Panc1 (cell line): ENCODE data around the gene PRSS33. TPM values are rescaled to one million over a fixed set of nuclear protein-coding genes. Genes with fewer than 3 reads are reported as not detected.
A peak's percentile ranks its signal among the peaks of the same experiment; 100 is the strongest.

ENCODE experiments used
- ATAC-seq: fragments of 200-7000 bp; cut with Tn5 transposase; 2 replicates; pipeline ENCODE4 v1.9.1; 2020; ENCODE audit warnings: mild to moderate bottlenecking, moderate library complexity
- BruUV-seq: library from RNA; stranded (reverse); fragments of 400-500 nt; replicated peaks from 2 replicates; lab custom pipeline; 2021; lab: Mats Ljungman, UMichigan
- CTCF ChIA-PET: fragments of 300-600 bp; sonication (Branson Sonifier 250); formaldehyde crosslinking; loops from one replicate; lab custom pipeline; 2022; ENCODE audit warnings: antibody characterized with exemption; lab: Charles Lee
- POLR2A ChIA-PET: fragments of 300-600 bp; sonication (Branson Sonifier 250); formaldehyde crosslinking; loops from one replicate; lab custom pipeline; 2022; ENCODE audit warnings: antibody characterized with exemption; lab: Charles Lee
- DNase-seq: peaks from one replicate; pipeline ENCODE4 v3.0.0-alpha.2; 2010; ENCODE audit warnings: low read depth, low spot score
- H3K27ac ChIP-seq: 2 replicates; pipeline ENCODE4 v1.5.1; 2011; ENCODE audit warnings: mild to moderate bottlenecking, low read length, inconsistent platforms
- H3K27me3 ChIP-seq: fragments of 200-500 bp; sonication (Bioruptor generic); 2 replicates; pipeline ENCODE4 v1.6.0; 2014; ENCODE audit warnings: low read length, inconsistent platforms; ENCODE audit not compliant: control insufficient read depth, insufficient read depth
- H3K36me3 ChIP-seq: fragments of 200-500 bp; sonication (Bioruptor generic); 2 replicates; pipeline ENCODE4 v1.5.1; 2014; ENCODE audit warnings: inconsistent platforms, mild to moderate bottlenecking, low read length, moderate library complexity; ENCODE audit not compliant: control insufficient read depth, insufficient read depth
- H3K4me1 ChIP-seq: 2 replicates; pipeline ENCODE4 v1.5.1; 2011; ENCODE audit warnings: inconsistent platforms, mild to moderate bottlenecking, low read length, moderate library complexity; ENCODE audit not compliant: control insufficient read depth, insufficient read depth
- H3K4me3 ChIP-seq, 2 experiments: 2 replicates each; pipeline ENCODE4 v1.5.1; 2011 to 2012; ENCODE audit warnings: low read depth in 2 of 2, low read length in 2 of 2, mild to moderate bottlenecking in 2 of 2, inconsistent platforms in 1 of 2, moderate library complexity in 1 of 2
- H3K9me3 ChIP-seq: fragments of 200-500 bp; sonication (Bioruptor generic); 2 replicates; pipeline ENCODE4 v1.5.1; 2014; ENCODE audit warnings: low read depth, mild to moderate bottlenecking, inconsistent platforms, low read length, moderate library complexity; ENCODE audit not compliant: control insufficient read depth, insufficient read depth
- POLR2AphosphoS5 ChIP-seq: IDR thresholded peaks from 2 replicates; pipeline ENCODE4 v1.6.1; 2012; ENCODE audit warnings: mild to moderate bottlenecking, low read depth, low read length, moderate library complexity
- SIN3A ChIP-seq: IDR thresholded peaks from 2 replicates; pipeline ENCODE4 v1.6.1; 2012; ENCODE audit warnings: low read depth, mild to moderate bottlenecking, low read length, moderate library complexity, borderline replicate concordance; ENCODE audit not compliant: insufficient read depth
- TCF7L2 ChIP-seq: IDR thresholded peaks from 2 replicates; pipeline ENCODE4 v1.6.1; 2011; ENCODE audit warnings: mild to moderate bottlenecking, low read depth, low read length, inconsistent platforms
- in situ Hi-C: cut with HindIII; loops from 2 replicates; pipeline ENCODE4 v1.10.0; 2016; ENCODE audit warnings: low sequenced_read_pairs, low pct_unique_long_range_greater_than_20kb
- intact Hi-C: fragments of 100-400 bp; cut with micrococcal nuclease; formaldehyde crosslinking; loops from one replicate; pipeline ENCODE4 v1.10.0; 2022; ENCODE audit not compliant: unreplicated experiment
- total RNA-seq: library from RNA; stranded (reverse); gene quantifications from one replicate; pipeline ENCODE4 v1.2.1, GENCODE V29; 2021; ENCODE audit not compliant: unreplicated experiment
- TF ChIP-seq, protein P1 (sequence below): fragments of 450-650 bp; IDR thresholded peaks from 2 replicates; pipeline ENCODE4 v1.5.1; 2017; ENCODE audit warnings: mild to moderate bottlenecking
- TF ChIP-seq, protein P2 (sequence below), 2 experiments: IDR thresholded peaks; 2 replicates each; pipeline ENCODE4 v1.6.1; 2011 to 2012; ENCODE audit warnings: low read depth in 2 of 2, control low read depth in 1 of 2, low read length in 1 of 2, mild to moderate bottlenecking in 1 of 2, moderate library complexity in 1 of 2; ENCODE audit not compliant: insufficient read depth in 1 of 2

PRSS33 gene
- total RNA-seq, 1 experiment from 2014 or later = 0.59 TPM

- in situ Hi-C loops (no loop called here), intact Hi-C loops (no loop called here)
- Histone ChIP-seq H3K36me3 (peaks cover 16% of the 10 kb centered on the region), H3K4me1 (peaks cover 70% of the 10 kb centered on the region), H3K4me3 (no peak overlapping the region), H3K27ac (peak overlapping the region; percentile 98), H3K27me3 (no peaks in the 10 kb centered on the region), H3K9me3 (no peaks in the 10 kb centered on the region; the same call in 1 of the 2 replicates)
- TF ChIP-seq POLR2AphosphoS5 (peak; percentile 38; the same call in 1 of the 2 replicates), SIN3A (no peak)
- TF ChIP-seq, protein P1, sequence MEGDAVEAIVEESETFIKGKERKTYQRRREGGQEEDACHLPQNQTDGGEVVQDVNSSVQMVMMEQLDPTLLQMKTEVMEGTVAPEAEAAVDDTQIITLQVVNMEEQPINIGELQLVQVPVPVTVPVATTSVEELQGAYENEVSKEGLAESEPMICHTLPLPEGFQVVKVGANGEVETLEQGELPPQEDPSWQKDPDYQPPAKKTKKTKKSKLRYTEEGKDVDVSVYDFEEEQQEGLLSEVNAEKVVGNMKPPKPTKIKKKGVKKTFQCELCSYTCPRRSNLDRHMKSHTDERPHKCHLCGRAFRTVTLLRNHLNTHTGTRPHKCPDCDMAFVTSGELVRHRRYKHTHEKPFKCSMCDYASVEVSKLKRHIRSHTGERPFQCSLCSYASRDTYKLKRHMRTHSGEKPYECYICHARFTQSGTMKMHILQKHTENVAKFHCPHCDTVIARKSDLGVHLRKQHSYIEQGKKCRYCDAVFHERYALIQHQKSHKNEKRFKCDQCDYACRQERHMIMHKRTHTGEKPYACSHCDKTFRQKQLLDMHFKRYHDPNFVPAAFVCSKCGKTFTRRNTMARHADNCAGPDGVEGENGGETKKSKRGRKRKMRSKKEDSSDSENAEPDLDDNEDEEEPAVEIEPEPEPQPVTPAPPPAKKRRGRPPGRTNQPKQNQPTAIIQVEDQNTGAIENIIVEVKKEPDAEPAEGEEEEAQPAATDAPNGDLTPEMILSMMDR = no peak
- POLR2A ChIA-PET = interaction anchor here (0.6 to 1.1 kb wide), 3 partner anchors 12 to 19 kb away, joined by 3 to 9 read pairs (median 5); partner anchors contain the start of gene SRRM2
- no TSS peak for BruUV-seq
- CTCF ChIA-PET = no interaction called here
- DNase-seq = no peak
- ATAC-seq = peak; percentile 4; the same call in 1 of the 2 replicates
Measured at GRCh38 chr16:2768403-2769089, 18.8 kb downstream of the PRSS33 start.

- no peak for TF ChIP-seq TCF7L2
- no peak for TF ChIP-seq SIN3A
- TF ChIP-seq, protein P2, sequence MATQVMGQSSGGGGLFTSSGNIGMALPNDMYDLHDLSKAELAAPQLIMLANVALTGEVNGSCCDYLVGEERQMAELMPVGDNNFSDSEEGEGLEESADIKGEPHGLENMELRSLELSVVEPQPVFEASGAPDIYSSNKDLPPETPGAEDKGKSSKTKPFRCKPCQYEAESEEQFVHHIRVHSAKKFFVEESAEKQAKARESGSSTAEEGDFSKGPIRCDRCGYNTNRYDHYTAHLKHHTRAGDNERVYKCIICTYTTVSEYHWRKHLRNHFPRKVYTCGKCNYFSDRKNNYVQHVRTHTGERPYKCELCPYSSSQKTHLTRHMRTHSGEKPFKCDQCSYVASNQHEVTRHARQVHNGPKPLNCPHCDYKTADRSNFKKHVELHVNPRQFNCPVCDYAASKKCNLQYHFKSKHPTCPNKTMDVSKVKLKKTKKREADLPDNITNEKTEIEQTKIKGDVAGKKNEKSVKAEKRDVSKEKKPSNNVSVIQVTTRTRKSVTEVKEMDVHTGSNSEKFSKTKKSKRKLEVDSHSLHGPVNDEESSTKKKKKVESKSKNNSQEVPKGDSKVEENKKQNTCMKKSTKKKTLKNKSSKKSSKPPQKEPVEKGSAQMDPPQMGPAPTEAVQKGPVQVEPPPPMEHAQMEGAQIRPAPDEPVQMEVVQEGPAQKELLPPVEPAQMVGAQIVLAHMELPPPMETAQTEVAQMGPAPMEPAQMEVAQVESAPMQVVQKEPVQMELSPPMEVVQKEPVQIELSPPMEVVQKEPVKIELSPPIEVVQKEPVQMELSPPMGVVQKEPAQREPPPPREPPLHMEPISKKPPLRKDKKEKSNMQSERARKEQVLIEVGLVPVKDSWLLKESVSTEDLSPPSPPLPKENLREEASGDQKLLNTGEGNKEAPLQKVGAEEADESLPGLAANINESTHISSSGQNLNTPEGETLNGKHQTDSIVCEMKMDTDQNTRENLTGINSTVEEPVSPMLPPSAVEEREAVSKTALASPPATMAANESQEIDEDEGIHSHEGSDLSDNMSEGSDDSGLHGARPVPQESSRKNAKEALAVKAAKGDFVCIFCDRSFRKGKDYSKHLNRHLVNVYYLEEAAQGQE (IDR thresholded peaks at IDR 0.05; ENCODE audit: insufficient read depth in 1 of 2, low read depth in 2 of 2, low read length in 1 of 2) = no peak
- no peak for TF ChIP-seq POLR2AphosphoS5
- TF ChIP-seq, protein P1 = no peak
- CTCF ChIA-PET = no interaction called here
- intact Hi-C loops = no loop called here
Measured at GRCh38 chr16:2767891-2768290, 19.5 kb downstream of the PRSS33 start.

More at GRCh38 chr16:2767891-2768290, 19.5 kb downstream of the PRSS33 start:
- ATAC-seq (peak; percentile 9), DNase-seq (no peak)
- no TSS peak for BruUV-seq
- Histone ChIP-seq H3K27ac (peak overlapping the region; percentile 98), H3K36me3 (peaks cover 22% of the 10 kb centered on the region), H3K27me3 (no peaks in the 10 kb centered on the region), H3K4me3 (no peak overlapping the region), H3K9me3 (no peaks in the 10 kb centered on the region; the same call in 1 of the 2 replicates), H3K4me1 (peaks cover 64% of the 10 kb centered on the region)
- in situ Hi-C loops = no loop called here
- POLR2A ChIA-PET = interaction anchor here (0.9 kb wide), 1 partner anchor 11 kb away, joined by 9 read pairs; no protein-coding TSS in a partner anchor
